Fibroblast of villous mesenchyme (primary cell): ENCODE data around the gene LCN1. TPM values are rescaled to one million over a fixed set of nuclear protein-coding genes. Genes with fewer than 3 reads are reported as not detected.

Experiments used
- DNase-seq: peaks from one replicate; pipeline ENCODE4 v3.0.0-alpha.2; 2010; ENCODE audit warnings: low read depth
- H3K4me3 ChIP-seq: 2 replicates; pipeline ENCODE4 v1.5.1; 2011; ENCODE audit warnings: low read depth, mild to moderate bottlenecking, low read length
- CTCF ChIP-seq: IDR thresholded peaks from 2 replicates; pipeline ENCODE4 v1.5.1; 2012; ENCODE audit warnings: low read depth, mild to moderate bottlenecking, low read length; ENCODE audit not compliant: insufficient read depth
- total RNA-seq: library from RNA; depleted of rRNA; stranded (reverse); fragments of >200 nt; gene quantifications from 2 replicates; pipeline ENCODE4 v1.2.3, GENCODE V29; 2012

The LCN1 gene
- total RNA-seq, 1 donor: not detected

- no peak for TF ChIP-seq CTCF
- no peak overlapping the region for H3K4me3 ChIP-seq
- no peak for DNase-seq
Measured at GRCh38 chr9:135563858-135564257, 42.6 kb downstream of the LCN1 start.

- H3K4me3 ChIP-seq: no peak overlapping the region
- no peak for DNase-seq
- TF ChIP-seq CTCF: no peak
Measured at GRCh38 chr9:135565141-135565628, 43.9 kb downstream of the LCN1 start.

- no peak for TF ChIP-seq CTCF
- no peak for DNase-seq
- H3K4me3 ChIP-seq: no peak overlapping the region
Measured at GRCh38 chr9:135565636-135566035, 44.4 kb downstream of the LCN1 start.

GRCh38 chr9:135566552-135566951, 45.3 kb downstream of the LCN1 start:
- DNase-seq: no peak
- no peak overlapping the region for H3K4me3 ChIP-seq
- TF ChIP-seq CTCF: no peak

GRCh38 chr9:135567311-135567710, 46.1 kb downstream of the LCN1 start:
- no peak for DNase-seq
- no peak overlapping the region for H3K4me3 ChIP-seq
- TF ChIP-seq CTCF: no peak

GRCh38 chr9:135568026-135568425, 46.8 kb downstream of the LCN1 start:
- H3K4me3 ChIP-seq: no peak overlapping the region
- DNase-seq: no peak
- TF ChIP-seq CTCF: no peak

GRCh38 chr9:135570456-135570855, 49.2 kb downstream of the LCN1 start:
- TF ChIP-seq CTCF: no peak
- no peak overlapping the region for H3K4me3 ChIP-seq
- DNase-seq: no peak
